ENCODE data around the gene MGMT.

Gene MGMT

DNA sequence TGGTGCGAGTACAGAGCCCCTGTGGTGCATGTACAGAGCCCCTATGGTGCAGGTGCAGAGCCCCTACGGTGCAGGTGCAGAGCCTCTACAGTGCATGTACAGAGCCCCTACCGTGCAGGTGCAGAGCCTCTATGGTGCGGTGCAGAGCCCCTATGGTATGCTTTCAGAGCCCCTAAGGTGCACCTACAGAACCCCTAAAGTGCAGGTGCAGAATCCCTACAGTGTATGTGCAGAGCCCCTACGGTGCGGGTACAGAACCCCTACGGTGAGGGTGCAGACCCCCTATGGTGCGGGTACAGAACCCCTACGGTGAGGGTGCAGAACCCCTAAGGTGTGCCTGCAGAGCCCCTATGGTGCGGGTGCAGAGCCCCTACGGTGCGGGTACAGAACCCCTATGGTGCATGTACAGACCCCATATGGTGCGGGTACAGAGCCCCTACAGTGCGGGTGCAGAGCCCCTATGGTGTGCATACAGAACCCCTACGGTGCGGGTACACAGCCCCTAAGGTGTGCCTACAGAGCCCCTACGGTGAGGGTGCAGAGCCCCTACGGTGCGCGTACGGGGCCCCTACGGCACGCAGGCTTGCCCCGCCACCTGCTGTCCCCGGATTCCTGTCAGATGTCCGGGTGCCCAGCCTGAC, 53.5 kb downstream of the MGMT start:
- no peak for DNase-seq (ENCODE audit: low read depth in 2 of 2)

DNA sequence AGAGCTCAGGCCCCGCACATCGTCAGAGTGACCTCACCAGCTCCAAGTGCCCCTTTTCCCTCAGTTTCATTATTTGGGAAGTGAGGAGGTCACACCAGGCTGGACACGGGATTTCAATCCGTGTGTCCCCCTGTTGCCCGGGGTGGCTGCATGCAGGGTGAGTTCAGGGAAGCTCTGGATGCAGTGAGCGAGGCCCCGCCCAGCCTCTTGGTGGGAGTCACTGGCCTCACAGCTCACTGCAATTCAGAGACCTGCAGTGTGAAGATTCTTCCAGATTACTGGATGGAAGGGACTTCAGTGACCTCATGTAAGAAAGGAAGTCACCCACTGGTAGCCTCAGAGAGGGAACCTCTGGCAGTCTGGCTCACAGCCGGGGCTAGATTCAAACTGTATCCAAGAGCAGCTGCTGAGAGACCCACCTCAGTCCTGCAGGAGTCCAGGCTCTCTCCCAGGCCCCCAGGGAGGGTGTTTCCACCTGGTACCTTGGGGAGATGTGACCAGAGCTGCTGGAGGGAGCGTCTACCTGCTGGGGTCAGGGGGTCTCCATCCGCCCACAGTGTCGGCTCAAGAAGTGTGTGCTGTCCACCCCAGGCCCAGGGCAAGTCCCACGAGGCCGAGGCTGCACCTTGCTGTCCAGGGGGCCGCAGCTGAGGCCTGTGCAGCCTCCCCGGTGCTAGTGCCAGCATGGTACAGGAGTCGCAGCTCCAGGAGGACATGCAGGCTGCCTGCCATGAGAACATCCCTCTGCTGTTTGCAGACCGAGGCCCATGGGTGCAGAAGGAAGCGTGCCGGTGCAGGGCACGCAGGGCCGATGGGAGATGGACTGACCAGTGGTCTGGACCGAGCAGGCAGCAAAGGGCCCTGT, 54.4 kb downstream of the MGMT start:
- no peak for DNase-seq (ENCODE audit: low read depth in 2 of 2)

DNA sequence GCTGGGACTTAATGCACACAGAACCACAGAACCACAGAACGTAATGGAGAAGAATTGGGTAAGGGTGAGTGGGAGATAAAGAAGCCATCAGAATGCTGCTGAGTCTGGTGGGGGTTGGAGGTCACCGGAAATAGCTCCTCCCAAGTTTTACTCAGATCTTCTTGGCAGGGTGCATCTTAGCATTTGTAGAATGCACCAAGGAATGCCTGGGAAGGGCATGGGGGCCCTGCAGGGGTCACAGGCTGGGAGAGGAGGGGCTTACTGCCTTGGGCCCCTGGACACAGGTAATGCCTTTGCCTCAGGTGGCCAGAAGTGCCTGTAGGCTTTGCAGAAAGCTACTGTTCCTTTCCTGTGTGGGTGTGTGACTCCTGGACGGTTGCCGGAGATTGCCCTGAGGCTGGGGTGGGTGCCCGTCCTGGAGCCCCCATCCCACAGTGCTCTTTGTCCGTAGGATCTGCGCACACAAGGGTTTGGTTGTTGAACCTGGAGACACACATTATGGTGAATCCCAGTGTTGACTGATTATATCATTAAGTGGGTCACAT, 55.1 kb downstream of the MGMT start:
- DNase-seq (ENCODE audit: low read depth in 2 of 2), result no peak

DNA sequence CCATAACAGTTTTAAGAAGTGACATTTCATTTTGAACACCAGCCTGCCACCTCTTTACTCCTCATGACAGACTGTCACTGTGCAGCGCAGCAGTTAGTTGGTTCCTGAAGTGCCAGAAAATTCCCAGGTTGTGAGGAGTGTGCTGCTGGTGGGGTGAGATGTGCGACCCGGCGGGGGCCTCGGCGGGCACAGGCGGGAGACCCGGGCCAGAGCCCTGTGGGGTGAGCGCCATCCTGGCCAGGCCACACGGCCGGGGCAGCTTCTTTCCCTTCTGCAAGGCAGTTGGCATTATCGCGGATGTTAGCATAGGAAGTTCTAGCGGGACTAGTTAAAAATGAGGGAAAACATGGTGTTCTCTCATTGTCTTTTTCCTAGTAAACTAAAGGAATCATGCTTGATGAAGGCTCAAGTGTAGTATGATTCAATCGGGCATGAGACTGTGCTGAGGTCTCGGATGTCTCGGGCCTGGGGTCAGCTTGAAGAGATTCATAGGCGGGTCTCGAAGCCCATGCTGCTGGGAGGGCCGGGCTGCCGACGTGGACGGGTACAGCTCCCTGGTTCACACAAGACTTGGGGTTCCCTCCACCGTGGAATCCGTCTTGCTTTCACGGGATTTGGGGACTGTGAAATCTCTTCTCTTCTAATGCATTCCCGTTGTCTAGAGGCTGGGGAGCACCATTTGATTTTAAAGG, 56.1 kb downstream of the MGMT start:
- DNase-seq (ENCODE audit: low read depth in 2 of 2), result no peak

DNA sequence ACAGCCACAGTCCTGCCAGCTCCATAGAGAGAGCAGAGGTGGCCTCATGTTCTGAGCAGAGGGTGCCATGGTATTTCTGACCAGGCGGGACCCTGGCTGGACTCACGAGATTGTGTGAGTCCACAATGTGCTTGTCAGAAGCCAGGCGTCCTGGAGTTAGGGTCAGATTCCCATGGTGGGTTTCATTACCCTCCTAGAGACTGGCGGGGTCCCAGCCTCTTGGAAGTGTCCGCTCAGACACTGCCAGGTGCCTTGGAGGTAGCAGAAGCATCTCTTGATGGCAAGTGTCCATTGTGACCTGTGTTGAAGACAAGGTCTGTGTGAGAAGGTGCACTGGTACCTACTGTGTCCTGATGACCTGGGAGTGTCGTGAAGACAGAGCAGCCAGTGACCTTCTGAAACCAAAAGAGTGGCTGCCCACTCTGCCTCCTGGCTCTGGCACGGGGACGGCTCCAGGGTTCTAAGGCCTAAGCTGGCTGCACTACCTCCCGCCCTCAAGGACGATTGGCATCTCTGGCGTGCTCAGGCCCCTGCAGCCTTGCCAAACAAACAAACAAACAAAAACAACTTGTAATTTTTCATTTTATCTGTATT, 56.8 kb downstream of the MGMT start:
- no peak for DNase-seq (ENCODE audit: low read depth in 2 of 2)

DNA sequence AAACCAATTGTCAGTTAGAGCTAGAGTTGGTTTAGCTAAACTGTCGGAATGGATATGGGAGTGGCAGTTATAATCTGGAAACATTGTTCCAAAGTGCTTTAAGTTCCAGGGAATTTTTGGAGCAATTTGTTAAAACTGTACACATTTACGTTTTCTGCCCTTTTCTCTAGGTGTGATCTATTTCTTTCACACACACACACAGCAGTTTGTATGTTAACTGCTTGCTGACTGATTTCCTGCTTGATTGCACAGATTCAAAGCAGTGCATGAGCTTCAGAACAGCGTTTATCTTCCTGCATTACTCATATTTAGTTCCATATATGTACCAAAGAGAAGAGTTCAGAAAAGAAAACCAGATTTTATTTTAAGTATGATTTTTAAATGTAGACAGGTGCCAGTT, 57.9 kb downstream of the MGMT start:
- DNase-seq (ENCODE audit: low read depth in 2 of 2), result no peak

DNA sequence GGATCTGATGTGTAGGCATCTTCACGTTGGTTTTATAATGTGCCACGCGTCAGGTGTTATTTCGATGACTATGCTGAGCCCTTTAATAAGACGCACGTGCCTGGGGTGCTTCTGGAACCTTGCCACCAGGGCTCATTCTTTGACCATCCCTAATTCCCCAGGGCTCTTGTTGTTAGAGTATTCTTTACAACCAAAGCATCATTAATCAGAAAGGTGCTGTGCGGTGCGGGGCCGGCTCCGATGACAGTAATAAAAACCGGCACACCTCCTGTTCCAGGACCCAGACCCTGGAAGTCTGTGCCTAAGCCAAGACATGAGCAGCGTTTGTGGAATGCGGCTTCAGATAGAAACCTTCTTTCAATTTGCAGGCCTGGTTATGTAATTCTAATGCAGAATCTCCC, 58.4 kb downstream of the MGMT start:
- no peak for DNase-seq (ENCODE audit: low read depth in 2 of 2)

DNA sequence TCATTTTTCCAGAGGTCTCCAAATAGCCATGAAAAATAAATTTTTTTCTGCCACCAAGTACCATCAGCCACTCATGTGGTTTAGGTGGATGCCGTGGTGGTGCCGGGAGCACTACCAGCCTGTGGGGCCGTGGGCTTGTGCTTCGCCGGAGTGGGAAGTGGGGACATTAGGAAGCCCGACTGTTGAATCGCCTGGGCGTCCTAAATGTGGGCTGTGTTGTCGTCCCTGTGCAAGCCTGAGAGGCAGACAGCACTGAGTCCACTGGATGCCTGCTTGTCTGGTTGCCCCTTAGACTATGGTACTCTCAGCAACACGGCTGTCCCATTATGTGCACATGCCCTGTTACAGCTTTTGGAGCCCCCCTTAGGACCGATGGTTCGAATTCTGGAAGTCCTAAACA, 59.9 kb downstream of the MGMT start:
- DNase-seq (ENCODE audit: low read depth in 2 of 2), result no peak

DNA sequence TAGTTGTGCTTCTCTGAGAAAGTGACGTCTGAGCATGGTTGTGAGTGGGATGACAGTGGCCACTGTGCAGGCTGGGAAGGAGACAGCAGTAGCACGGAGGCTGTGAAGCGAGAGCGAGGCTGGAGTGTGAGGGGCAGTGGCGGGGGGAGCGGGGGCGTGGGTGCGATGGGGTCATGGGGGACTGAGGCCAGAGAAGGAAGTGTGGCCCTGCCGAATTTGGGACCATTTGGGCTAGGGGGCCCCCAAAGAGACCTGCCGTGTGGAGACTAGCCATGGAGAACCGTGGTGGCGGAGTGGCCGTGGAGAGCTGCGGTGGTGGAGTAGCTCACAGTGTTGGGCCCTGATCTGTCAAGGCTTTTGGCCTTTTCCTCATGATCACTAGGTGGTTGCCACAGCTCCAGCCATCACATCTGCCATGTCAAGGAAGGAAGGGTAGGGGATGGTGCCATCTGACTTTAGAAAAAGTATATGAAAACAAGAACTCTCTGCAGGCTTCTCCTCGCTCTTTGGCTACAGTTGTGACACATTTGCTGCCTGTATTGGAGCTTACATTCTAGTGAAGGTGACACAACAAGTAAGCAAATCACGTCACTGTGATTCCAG, 61.4 kb downstream of the MGMT start:
- no peak for DNase-seq (ENCODE audit: low read depth in 2 of 2)

DNA sequence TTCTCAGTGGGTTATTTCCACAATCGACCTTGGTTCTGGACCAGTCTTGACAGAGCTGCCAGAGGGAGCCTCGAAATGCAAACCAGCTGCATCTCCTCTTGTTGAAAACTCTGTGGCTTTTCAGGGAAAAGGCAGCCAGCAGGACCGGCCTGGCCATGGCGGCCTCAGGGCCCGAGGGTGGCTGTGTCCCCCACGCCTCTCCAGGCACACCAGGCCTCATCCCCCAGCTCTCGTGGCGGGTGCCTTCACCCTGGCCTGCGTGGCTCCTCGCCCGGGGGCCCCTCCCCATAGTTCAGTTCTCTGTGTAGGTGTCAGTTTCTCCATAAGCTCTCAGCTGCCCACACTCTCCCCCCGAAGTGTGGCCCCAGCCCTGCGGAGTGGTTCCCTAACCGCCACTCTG, 63.5 kb downstream of the MGMT start:
- DNase-seq (ENCODE audit: low read depth in 2 of 2), result no peak

DNA sequence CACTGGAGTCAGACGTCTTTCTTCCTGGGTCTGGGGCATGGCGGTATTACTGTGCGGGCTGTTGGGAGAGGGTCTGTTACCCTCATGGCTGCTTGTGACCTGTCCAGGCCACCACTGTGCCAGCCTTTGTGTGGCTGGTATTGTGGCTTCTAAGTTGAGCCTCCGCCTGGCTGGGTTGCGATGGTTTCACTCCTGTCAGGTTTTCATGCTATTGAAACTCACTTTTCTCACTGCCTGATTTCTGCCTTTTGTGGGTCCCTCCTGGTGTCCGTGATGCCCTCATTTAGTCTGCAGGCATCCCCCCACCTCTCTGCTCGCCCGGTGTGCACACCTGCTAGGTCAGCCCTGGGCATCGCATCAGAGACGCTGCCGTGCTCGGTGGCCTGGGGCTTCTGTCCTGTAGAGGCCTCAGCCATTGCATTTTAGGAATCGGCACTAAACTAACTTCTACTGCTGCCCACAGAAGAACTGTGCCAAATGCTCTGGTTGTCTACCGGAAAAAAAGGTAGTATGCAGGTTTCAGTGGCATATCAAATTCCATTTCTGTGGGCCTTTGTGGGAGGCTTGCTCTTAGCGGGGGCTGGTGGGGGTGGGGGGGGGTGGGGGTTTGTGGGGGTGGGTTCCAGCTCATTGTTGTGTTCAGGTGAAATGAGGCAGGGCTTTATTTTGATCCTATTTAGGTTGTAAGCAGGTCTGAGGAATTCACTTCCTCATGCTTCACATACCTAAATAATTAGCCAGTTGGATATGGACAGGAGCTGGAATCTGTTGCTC, 64.3 kb downstream of the MGMT start:
- no peak for DNase-seq (ENCODE audit: low read depth in 2 of 2)

DNA sequence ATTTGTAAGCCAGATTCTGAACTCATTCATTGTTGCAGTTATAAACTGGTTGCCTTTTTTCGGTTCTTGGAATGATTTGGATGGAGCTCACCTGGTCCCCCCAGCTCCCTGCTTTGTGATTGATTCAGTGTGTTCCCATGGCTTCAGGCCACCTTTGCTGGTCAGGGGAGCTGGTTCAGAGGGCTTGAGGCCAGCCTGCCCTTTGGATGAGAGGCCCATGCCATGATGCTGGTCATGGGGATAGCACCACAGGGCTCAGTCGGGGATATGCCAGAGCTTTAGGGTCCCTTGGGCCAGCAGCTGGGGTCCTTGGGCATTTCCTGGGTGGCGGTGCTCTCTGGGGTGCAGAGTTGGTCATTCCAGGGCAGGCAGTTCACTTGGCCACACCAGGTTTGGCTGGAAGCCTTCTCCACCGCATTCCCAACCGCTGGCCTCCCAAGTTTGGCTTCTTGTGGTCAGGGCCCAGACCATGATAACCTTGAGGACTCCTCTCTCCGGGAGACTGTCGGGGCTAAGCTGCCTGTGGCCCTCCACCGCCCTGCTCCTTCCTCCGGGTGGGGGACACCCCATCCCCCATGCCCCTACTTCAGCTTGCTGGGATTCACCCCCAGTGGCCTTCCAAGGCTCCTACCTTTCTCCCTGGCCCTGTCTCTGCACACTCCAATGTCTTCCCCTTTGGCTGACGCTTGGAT, 65.1 kb downstream of the MGMT start:
- DNase-seq (ENCODE audit: low read depth in 2 of 2), result no peak

DNA sequence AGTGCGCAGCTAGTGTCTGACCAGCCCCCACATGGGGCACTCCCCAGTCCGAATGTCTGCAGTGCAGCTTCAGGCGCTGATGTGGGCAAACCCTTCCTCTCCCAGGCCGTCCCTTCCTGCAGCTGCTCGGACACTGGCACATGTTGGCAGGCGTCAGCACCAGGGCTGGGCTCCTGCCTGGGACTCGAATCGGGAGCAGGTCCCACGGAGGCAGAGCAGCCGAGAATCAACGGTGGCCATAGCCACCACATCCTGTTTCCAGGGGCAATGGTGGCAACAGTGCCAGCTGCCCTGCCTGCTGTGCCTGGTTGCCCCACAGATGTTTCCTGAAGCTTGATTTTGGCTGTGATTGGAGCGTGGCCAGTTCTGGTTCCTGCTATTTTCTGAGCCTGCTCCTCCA, 65.8 kb downstream of the MGMT start:
- DNase-seq (ENCODE audit: low read depth in 2 of 2), result no peak

DNA sequence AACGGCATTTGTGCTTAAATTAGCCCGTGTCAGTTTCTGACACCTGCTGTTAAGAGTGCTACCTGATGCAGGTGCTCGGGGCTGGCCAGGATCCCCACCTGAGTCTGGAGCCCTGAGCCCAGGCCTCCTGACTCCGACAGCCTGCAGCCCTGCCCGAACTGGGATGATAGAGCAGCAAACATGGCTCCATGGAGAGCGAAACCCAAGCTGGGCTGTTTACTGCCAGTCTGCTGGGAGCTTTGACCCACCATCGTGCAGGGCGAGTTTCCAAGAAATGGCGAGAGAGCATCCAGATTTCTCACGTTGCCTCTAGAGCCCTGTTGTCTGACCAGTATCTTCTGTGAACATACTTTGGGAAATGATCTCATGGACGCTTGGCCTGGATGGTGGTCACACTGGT, 66.2 kb downstream of the MGMT start:
- no peak for DNase-seq (ENCODE audit: low read depth in 2 of 2)

DNA sequence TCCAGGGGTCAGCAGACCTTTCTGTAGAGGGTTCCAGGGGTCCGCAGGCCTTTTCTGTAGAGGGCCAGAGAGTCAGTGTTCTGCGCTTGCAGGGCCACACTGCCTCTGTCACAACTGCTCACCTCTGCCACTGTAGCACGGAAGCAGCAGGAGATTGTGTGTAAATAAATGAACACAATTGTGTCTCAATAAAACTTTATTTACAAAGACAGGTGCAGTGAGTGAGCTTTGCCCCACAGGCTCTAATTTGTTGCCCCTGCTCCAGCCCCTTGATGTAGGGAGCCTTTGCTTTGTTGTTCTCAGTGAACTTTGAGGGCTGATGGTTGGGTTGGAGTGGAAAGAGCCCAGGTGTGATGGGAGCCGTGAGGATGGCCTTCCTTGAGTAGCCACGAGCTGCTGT, 67.8 kb downstream of the MGMT start:
- no peak for DNase-seq (ENCODE audit: low read depth in 2 of 2)

DNA sequence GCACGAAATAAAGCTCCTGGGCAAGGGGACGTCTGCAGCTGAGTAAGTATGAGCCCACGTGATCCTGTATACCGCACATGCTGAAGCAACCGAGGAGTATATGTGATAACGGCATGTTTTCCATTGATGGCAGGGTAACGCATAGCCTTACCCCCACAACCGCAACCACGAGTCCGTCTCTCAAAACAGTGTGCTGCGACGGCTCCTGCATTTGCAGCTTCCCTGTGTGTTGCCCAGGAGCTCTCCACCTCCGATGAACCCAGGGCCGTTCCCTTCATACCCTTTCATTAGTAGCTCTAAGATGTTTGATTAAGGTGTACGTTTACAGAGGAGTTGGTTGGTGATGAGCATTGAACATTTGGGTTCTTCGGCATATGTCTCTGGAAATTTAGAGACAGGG, 69.3 kb downstream of the MGMT start:
- DNase-seq (ENCODE audit: low read depth in 2 of 2), result no peak

DNA sequence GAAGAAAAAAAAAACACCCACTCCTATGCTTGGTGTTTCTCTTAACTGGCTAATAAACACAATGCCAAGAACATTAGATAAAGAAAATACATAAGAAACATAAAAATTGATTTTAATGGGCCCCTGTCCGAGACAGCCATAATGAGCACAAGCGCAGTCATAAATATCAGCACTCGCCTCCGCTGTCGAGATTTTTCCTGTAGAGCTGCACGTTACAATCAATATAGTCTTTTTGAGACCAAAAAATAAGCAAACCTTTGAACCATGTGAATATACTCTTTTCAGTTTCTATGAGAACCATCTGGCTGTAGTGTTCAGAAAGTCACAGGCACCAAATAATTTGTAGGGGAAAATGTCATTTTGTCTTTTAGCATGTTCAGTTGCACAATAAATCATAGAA, 70.1 kb downstream of the MGMT start:
- no peak for DNase-seq (ENCODE audit: low read depth in 2 of 2)

DNA sequence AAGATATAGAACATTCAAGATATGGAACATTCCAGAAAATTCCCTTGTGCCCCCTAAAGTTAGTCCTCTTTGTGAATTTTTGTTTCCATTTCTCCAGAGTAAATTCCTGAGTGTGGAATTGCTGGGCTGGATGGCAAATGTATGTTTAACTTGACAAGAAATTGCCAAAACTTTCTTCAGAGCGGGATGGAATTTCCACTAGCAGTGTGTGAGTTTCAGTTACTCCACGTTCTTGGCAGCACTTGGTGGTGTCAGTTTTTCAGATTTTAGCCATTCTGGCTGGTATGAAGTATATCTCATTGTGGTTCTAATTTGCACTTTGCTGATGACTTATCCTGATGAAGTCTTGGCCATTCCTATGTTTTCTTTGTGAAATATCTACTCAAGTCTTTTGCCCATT, 71.2 kb downstream of the MGMT start:
- no peak for DNase-seq (ENCODE audit: low read depth in 2 of 2)

DNA sequence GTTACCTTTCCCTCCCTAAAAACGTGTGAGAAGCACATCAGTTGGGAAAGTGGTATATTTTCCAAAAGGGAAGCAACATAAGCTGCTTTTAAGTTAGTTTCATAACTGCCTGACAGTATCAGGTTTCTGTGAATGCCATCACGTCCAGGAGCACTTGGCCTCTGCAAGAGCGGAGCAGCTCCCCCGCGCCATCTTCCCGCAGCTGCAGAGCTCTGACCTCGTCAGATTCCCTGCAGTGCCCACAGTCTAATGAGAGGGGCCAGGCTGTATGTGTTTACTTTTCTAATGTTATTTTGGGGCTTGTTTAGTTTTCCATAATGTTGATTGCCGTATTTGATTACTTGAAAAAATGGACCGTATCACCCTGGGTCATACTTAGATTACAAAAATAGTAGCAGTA, 74.2 kb downstream of the MGMT start:
- no peak for DNase-seq (ENCODE audit: low read depth in 2 of 2)

DNA sequence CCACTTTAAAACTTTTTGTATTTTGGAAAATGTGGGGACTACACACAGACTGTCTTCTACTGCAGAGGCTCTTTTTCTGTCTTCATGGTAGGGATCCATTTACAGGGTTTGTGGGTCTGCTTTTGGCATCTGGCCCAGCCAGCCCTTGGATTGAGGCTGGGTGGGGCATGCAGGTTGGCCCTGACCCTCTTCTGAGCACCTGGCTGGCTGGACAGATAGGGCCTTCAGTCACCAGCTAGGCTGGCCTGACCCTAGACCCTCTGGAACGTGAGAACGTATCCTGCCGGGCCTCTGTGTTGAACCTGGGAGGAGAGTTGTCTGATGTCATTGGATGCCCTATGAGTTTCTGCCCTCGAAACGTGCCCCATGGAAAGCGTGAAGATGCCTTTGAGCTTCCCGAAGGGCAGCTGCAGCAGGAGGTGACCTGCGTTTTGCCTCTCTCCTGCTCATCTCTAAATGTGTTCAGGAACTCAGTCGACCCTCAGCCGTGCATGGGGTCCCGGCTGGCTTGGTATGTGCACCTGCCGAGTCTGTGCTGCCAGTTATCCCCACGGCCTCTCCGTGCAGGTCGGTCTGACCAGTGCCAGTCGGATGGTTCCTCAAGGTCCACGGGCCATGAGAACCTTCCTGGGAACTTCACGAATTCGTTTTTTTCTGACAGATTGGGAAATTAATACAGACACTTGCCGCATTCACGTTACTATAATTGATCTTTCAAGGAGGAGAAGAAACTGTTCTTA, 74.9 kb downstream of the MGMT start:
- DNase-seq (ENCODE audit: low read depth in 2 of 2), result no peak

Measured in stimulated activated CD8-positive, alpha-beta memory T cell treated with anti-CD3 and anti-CD28 coated beads, Interleukin-15, amount 100 ng/mL, for 4 hours (primary cell).